Measurements from ENCODE around the gene MRNIP.

MRNIP gene

GRCh38 chr5:179788193-179788854, 70.3 kb downstream of the MRNIP start:
- DNase-seq = no peak

All from activated CD4-positive, alpha-beta T cell treated with anti-CD3 and anti-CD28 coated beads, Interleukin-10, Interleukin-2, amounts not matched to agents 100 ng/mL and 50 ng/mL, durations not matched to agents 16 hours and 8 hours (primary cell).